Transverse colon (tissue), 4 donors: ENCODE measurements around the gene INCENP.

Experiments used
- POLR2A ChIP-seq: fragments of 450-650 bp; IDR thresholded peaks from one replicate; pipeline ENCODE4 v1.6.1; 2016; ENCODE audit warnings: antibody characterized with exemption, mild to moderate bottlenecking, moderate library complexity
- POLR2AphosphoS5 ChIP-seq, 3 donors: sonication (generic); formaldehyde crosslinking; IDR thresholded peaks; one replicate each; pipeline ENCODE4 v1.6.1; 2016; ENCODE audit warnings: antibody characterized with exemption in 3 of 3
- TF ChIP-seq, protein P1 (sequence below), 5 experiments: fragments of 200-600 bp in 3 of 5; fragments of 450-650 bp in 2 of 5; sonication (generic) in 3 of 5; IDR thresholded peaks; 1 replicate in 2 of 5; 2 replicates in 3 of 5; pipeline ENCODE4 v1.5.1; 2016 to 2017; ENCODE audit warnings: antibody characterized with exemption in 5 of 5, inconsistent platforms in 3 of 5, mild to moderate bottlenecking in 2 of 5, moderate library complexity in 1 of 5

DNA sequence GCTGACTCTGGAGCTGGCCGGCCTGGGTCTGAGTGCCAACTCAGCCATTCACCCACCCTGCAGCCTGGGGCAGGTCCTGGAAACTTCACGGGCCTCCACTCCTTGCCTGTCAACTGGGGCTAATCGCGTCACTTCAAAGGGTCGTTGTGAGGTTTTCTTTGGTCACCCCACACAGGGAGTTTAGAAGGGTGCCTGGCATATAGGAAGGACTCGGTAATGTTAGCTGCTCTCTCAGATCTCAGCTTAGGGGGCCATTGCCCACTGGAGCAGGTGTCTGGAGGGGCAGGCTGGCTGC, 7.3 kb downstream of the INCENP start:
- TF ChIP-seq, protein P1, sequence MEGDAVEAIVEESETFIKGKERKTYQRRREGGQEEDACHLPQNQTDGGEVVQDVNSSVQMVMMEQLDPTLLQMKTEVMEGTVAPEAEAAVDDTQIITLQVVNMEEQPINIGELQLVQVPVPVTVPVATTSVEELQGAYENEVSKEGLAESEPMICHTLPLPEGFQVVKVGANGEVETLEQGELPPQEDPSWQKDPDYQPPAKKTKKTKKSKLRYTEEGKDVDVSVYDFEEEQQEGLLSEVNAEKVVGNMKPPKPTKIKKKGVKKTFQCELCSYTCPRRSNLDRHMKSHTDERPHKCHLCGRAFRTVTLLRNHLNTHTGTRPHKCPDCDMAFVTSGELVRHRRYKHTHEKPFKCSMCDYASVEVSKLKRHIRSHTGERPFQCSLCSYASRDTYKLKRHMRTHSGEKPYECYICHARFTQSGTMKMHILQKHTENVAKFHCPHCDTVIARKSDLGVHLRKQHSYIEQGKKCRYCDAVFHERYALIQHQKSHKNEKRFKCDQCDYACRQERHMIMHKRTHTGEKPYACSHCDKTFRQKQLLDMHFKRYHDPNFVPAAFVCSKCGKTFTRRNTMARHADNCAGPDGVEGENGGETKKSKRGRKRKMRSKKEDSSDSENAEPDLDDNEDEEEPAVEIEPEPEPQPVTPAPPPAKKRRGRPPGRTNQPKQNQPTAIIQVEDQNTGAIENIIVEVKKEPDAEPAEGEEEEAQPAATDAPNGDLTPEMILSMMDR (IDR thresholded peaks at IDR 0.05), result no peak
- TF ChIP-seq POLR2A, result no peak
- no peak for TF ChIP-seq POLR2AphosphoS5 (IDR thresholded peaks at IDR 0.05)
